ENCODE results near the gene FAM124B.
A peak's percentile ranks its signal among the peaks of the same experiment; 100 is the strongest.

Gene FAM124B

GRCh38 chr2:224401641-224402342, at the start of gene FAM124B:
Gene FAM124B (minus strand): TSS chr2:224402107. CDS start chr2:224401768, 339 bp downstream.
- DNase-seq, result peak; percentile 79

- DNase-seq, result no peak
Measured at GRCh38 chr2:224449212-224450147, 47.6 kb upstream of the FAM124B start.

- no peak for DNase-seq
Measured at GRCh38 chr2:224448236-224448635, 46.3 kb upstream of the FAM124B start.

GRCh38 chr2:224444783-224445182, 42.9 kb upstream of the FAM124B start:
- no peak for DNase-seq

GRCh38 chr2:224444021-224444420, 42.1 kb upstream of the FAM124B start:
- DNase-seq, result no peak

GRCh38 chr2:224442071-224442967, 40.4 kb upstream of the FAM124B start:
- peak; percentile 54 for DNase-seq

- DNase-seq, result no peak
Measured at GRCh38 chr2:224440988-224441387, 39.1 kb upstream of the FAM124B start.

- no peak for DNase-seq
Measured at GRCh38 chr2:224438726-224439125, 36.8 kb upstream of the FAM124B start.

GRCh38 chr2:224436634-224437033, 34.7 kb upstream of the FAM124B start:
- no peak for DNase-seq

- DNase-seq, result no peak
Measured at GRCh38 chr2:224434618-224435017, 32.7 kb upstream of the FAM124B start.

- DNase-seq, result no peak
Measured at GRCh38 chr2:224433442-224433841, 31.5 kb upstream of the FAM124B start.

- no peak for DNase-seq
Measured at GRCh38 chr2:224432003-224432579, 30.2 kb upstream of the FAM124B start.

- no peak for DNase-seq
Measured at GRCh38 chr2:224429441-224429810, 27.5 kb upstream of the FAM124B start.

GRCh38 chr2:224428787-224429440, 27.0 kb upstream of the FAM124B start:
- DNase-seq, result no peak

- no peak for DNase-seq
Measured at GRCh38 chr2:224427471-224427870, 25.6 kb upstream of the FAM124B start.

GRCh38 chr2:224426656-224427055, 24.7 kb upstream of the FAM124B start:
- no peak for DNase-seq

GRCh38 chr2:224421065-224421464, 19.2 kb upstream of the FAM124B start:
- no peak for DNase-seq

- DNase-seq, result no peak
Measured at GRCh38 chr2:224417947-224418346, 16.0 kb upstream of the FAM124B start.

GRCh38 chr2:224417361-224417729, 15.4 kb upstream of the FAM124B start:
- DNase-seq, result no peak

- no peak for DNase-seq
Measured at GRCh38 chr2:224416656-224417360, 14.9 kb upstream of the FAM124B start.

GRCh38 chr2:224413381-224413780, 11.5 kb upstream of the FAM124B start:
- DNase-seq, result no peak
